OCI-LY7 (cell line): Measurements from ENCODE around the gene SUPT4H1. TPM values are rescaled to one million over a fixed set of nuclear protein-coding genes. Genes with fewer than 3 reads are reported as not detected.
A peak's percentile ranks its signal among the peaks of the same experiment; 100 is the strongest.
"Not testable (repeated sequence)": the region's sequence is repeated elsewhere in the genome, so short reads cannot be mapped to it uniquely, and the experiment has no call there.

ENCODE experiments used
- BruUV-seq: library from RNA; stranded (reverse); fragments of 400-500 nt; replicated peaks from 2 replicates; lab custom pipeline; 2021; lab: Mats Ljungman, UMichigan
- CTCF ChIA-PET: fragments of 300-600 bp; sonication (Branson Sonifier 250); formaldehyde crosslinking; loops from one replicate; lab custom pipeline; 2022; ENCODE audit warnings: antibody characterized with exemption; ENCODE audit not compliant: unreplicated experiment; lab: Charles Lee
- POLR2A ChIA-PET: fragments of 300-600 bp; sonication (Branson Sonifier 250); formaldehyde crosslinking; loops from one replicate; lab custom pipeline; 2022; ENCODE audit warnings: antibody characterized with exemption; lab: Charles Lee
- DNase-seq: peaks from one replicate; pipeline ENCODE4 v3.0.0-alpha.2; 2015; ENCODE audit warnings: low spot score
- H2AFZ ChIP-seq: fragments of 200-600 bp; sonication (generic), shearing (Covaris generic); 2 replicates; pipeline ENCODE4 v1.6.1; 2014; ENCODE audit warnings: mild to moderate bottlenecking, antibody characterized with exemption, low read length, moderate library complexity
- H3K27ac ChIP-seq: fragments of 200-600 bp; sonication (generic); 2 replicates; pipeline ENCODE4 v1.5.1; 2014; ENCODE audit warnings: mixed run types, low read depth, mild to moderate bottlenecking, moderate library complexity, low read length, inconsistent platforms; ENCODE audit not compliant: poor library complexity, severe bottlenecking
- H3K36me3 ChIP-seq: fragments of 200-600 bp; sonication (generic); 2 replicates; pipeline ENCODE4 v1.6.1; 2014; ENCODE audit warnings: mild to moderate bottlenecking, antibody characterized with exemption, low read length, moderate library complexity, mixed read lengths; ENCODE audit not compliant: insufficient read depth
- H3K4me1 ChIP-seq: fragments of 200-600 bp; sonication (generic); 2 replicates; pipeline ENCODE4 v1.5.1; 2014; ENCODE audit warnings: mild to moderate bottlenecking, low read length; ENCODE audit not compliant: insufficient read depth, poor library complexity, severe bottlenecking
- H3K4me2 ChIP-seq: fragments of 200-600 bp; sonication (generic); 2 replicates; pipeline ENCODE4 v1.6.1; 2014; ENCODE audit warnings: mild to moderate bottlenecking, low read length
- H3K4me3 ChIP-seq: fragments of 200-600 bp; sonication (generic); 2 replicates; pipeline ENCODE4 v1.5.1; 2014; ENCODE audit warnings: mild to moderate bottlenecking, low read depth, low read length; ENCODE audit not compliant: poor library complexity, severe bottlenecking
- H3K79me2 ChIP-seq: fragments of 200-600 bp; sonication (generic); 2 replicates; pipeline ENCODE4 v1.6.1; 2016; ENCODE audit warnings: low read depth, mild to moderate bottlenecking, low read length, moderate library complexity, mixed read lengths; ENCODE audit not compliant: insufficient read depth
- H3K9me2 ChIP-seq: fragments of 200-600 bp; sonication (generic); 2 replicates; pipeline ENCODE4 v1.6.1; 2016; ENCODE audit warnings: mild to moderate bottlenecking, low read length, mixed read lengths; ENCODE audit not compliant: insufficient read depth
- H3K9me3 ChIP-seq: fragments of 200-600 bp; sonication (generic); 2 replicates; pipeline ENCODE4 v1.6.1; 2014; ENCODE audit warnings: mild to moderate bottlenecking, mixed run types, low read length, mixed read lengths
- H4K20me1 ChIP-seq: fragments of 200-600 bp; sonication (generic); 2 replicates; pipeline ENCODE4 v1.6.1; 2014; ENCODE audit warnings: mild to moderate bottlenecking, antibody characterized with exemption, low read length, moderate library complexity, mixed read lengths; ENCODE audit not compliant: insufficient read depth
- CTCF ChIP-seq: fragments of 200-600 bp; sonication (generic); conservative IDR thresholded peaks from 2 replicates; pipeline ENCODE4 v1.5.1; 2014; ENCODE audit warnings: mild to moderate bottlenecking, antibody characterized with exemption, low read length, moderate library complexity, mixed read lengths
- EZH2phosphoT487 ChIP-seq: fragments of 200-600 bp; sonication (generic); IDR thresholded peaks from 2 replicates; pipeline ENCODE4 v1.6.1; 2018; ENCODE audit warnings: low read depth, borderline replicate concordance, mild to moderate bottlenecking, mixed run types, antibody characterized with exemption, low read length, moderate library complexity, mixed read lengths
- intact Hi-C: fragments of 100-400 bp; cut with micrococcal nuclease; formaldehyde crosslinking; loops from one replicate; pipeline ENCODE4 v1.10.0; 2022; ENCODE audit not compliant: unreplicated experiment
- total RNA-seq, 2 experiments: library from RNA; depleted of rRNA in 1 of 2; stranded (reverse); fragments of >200 nt in 1 of 2; shearing (Covaris generic) in 1 of 2; gene quantifications; 2 replicates each; pipeline ENCODE4 v1.2.3, GENCODE V29; 2014 to 2022

Gene SUPT4H1
- total RNA-seq, 2 experiments from 2014 or later = 56.5 to 65.5 TPM

GRCh38 chr17:58341861-58342475, 10.0 kb downstream of the SUPT4H1 start:
- Histone ChIP-seq H3K79me2 (peaks cover 71% of the 10 kb centered on the region), H4K20me1 (no peaks in the 10 kb centered on the region), H3K9me3 (no peaks in the 10 kb centered on the region), H3K4me1 (peaks cover 93% of the 10 kb centered on the region), H3K4me2 (peak overlapping the region; percentile 100), H3K9me2 (no peaks in the 10 kb centered on the region), H3K36me3 (peaks cover 56% of the 10 kb centered on the region), H2AFZ (no peak overlapping the region), H3K27ac (peak overlapping the region; percentile 99), H3K4me3 (peak overlapping the region; percentile 63)
- intact Hi-C loops = loop anchor here (5.0 kb wide), 1 partner anchor 175 kb away; no protein-coding TSS in a partner anchor
- CTCF ChIA-PET = no interaction called here
- POLR2A ChIA-PET = interaction anchor here (0.5 to 9.1 kb wide), 2 partner anchors 8 to 9 kb away, joined by 9 to 179 read pairs; no protein-coding TSS in a partner anchor
- DNase-seq = peak; percentile 37
- no peak for TF ChIP-seq EZH2phosphoT487
- TF ChIP-seq CTCF = no peak
- no TSS peak for BruUV-seq

- H4K20me1 ChIP-seq, DNase-seq, H3K9me3 ChIP-seq, BruUV-seq, H2AFZ ChIP-seq, CTCF ChIA-PET, H3K9me2 ChIP-seq: not testable (repeated sequence)
- peaks cover 65% of the 10 kb centered on the region for H3K79me2 ChIP-seq
- intact Hi-C loops = loop anchor here (5.0 kb wide), 1 partner anchor 176 kb away; no protein-coding TSS in a partner anchor
- peak overlapping the region; percentile 99 for H3K27ac ChIP-seq
- H3K36me3 ChIP-seq = peaks cover 49% of the 10 kb centered on the region
- POLR2A ChIA-PET = interaction anchor here (0.6 to 9.1 kb wide), 5 partner anchors 7 to 288 kb away, joined by 3 to 179 read pairs (median 16); partner anchors contain the start of genes SUPT4H1 and TSPOAP1
- peaks cover 96% of the 10 kb centered on the region for H3K4me1 ChIP-seq
- H3K4me3 ChIP-seq = peak overlapping the region; percentile 98
- peak overlapping the region; percentile 100 for H3K4me2 ChIP-seq
These were observed 10.7 kb downstream of the SUPT4H1 start for GRCh38 chr17:58341136-58341860.

GRCh38 chr17:58340405-58340876, 11.6 kb downstream of the SUPT4H1 start:
- H3K4me2 ChIP-seq = peak overlapping the region; percentile 100
- peak overlapping the region; percentile 98 for H3K4me3 ChIP-seq
- H4K20me1 ChIP-seq = no peaks in the 10 kb centered on the region
- BruUV-seq = no TSS peak
- no peak for DNase-seq
- ChIA-PET POLR2A (interaction anchor here (0.6 to 9.1 kb wide), 10 partner anchors 7 to 289 kb away, joined by 3 to 179 read pairs (median 10); partner anchors contain the start of genes RNF43, SUPT4H1 and TSPOAP1), CTCF (interaction anchor here (1.3 kb wide), 1 partner anchor 12 kb away, joined by 4 read pairs; no protein-coding TSS in a partner anchor)
- no peaks in the 10 kb centered on the region for H3K9me3 ChIP-seq
- intact Hi-C loops = loop anchor here (5.0 kb wide), 1 partner anchor 177 kb away; no protein-coding TSS in a partner anchor
- H3K9me2 ChIP-seq = no peaks in the 10 kb centered on the region
- peak overlapping the region; percentile 99 for H3K27ac ChIP-seq
- peaks cover 60% of the 10 kb centered on the region for H3K79me2 ChIP-seq
- peaks cover 96% of the 10 kb centered on the region for H3K4me1 ChIP-seq
- TF ChIP-seq CTCF = no peak
- no peak for TF ChIP-seq EZH2phosphoT487
- no peak overlapping the region for H2AFZ ChIP-seq
- peaks cover 41% of the 10 kb centered on the region for H3K36me3 ChIP-seq
